TTC549 (cell line): ENCODE data around the gene NFIB.

Experiments used
- FAIRE-seq: peaks from 2 replicates; lab custom pipeline; 2012; peaks lifted over from hg19 to GRCh38; lab: Jason Lieb, UNC

NFIB gene

DNA sequence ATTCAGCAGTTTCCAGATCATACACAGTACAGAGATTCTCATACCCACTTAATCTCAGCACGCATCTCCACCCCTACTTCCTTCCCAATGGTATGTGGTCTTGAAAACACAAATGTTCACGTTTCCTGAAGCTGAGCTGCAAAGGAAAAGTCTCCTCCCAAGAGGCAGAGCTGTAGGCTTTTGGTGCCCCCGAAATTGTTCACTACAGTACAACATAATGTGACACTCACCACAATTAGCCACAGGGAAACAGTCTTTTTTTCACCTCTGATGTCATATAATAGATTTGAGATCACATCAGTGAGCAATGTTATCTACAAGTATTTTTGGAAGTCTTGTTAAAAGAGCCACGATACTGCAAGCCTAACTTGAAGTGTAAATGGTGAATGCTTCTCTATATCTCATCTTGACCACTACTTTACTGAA is 40.2 kb downstream of the NFIB start:
- no peak for FAIRE-seq

DNA sequence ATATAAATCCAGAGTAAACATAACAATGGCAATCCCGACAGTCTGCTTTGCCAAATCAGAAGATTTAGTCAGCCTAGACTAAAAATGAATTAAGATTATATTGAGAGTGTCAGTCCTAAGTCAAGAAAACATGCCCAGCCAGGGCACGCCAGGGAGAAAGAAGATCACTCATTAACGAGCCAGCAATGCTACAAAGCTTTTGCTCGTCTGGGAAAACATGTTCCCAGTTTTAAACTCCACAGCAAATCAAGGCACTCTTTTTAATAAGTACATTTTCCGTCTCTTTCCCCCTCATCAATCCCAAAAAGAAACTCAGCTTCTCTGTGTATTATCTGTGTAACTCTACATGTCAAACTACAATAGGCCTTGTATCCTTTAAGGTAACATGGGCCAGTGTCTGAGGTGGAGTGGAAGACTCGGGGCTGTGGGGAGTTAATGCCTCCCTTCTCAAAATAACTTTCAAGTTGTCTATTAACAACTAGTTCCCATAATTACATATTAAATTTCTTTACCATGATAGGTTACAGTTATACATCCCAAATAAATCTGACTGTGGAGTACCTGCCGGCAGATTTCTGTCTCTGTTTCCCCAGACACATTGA is 40.9 kb downstream of the NFIB start:
- FAIRE-seq = no peak

DNA sequence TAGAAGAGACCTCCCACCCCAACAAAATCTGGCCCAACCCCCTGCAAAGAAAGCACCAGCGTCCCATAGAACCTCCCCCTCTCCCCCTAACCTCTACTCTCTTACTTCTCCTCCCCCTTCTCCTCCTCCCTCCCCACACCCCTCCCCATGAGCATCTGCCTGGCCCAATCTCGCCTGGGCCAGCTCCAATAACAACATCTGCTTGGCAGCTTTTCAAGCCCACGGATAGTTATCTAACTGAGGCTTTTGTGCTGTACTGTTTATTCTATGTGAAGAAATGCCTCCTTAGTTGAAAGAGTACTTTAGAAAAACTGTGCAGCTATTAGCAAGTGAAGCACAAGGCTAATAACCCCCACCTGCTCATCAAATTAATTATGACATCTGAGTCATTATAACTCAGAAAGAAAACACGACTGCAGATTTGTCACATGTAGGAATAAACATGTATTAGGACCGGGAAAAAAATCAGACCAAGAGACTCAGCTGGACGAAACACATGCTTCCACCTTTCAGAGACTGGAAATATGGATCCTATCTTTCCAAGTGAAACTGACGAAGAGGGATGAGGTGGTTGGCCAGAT is 42.8 kb downstream of the NFIB start:
- FAIRE-seq = no peak

GRCh38 chr9:14270358-14271092 is 43.4 kb downstream of the NFIB start:
- no peak for FAIRE-seq

DNA sequence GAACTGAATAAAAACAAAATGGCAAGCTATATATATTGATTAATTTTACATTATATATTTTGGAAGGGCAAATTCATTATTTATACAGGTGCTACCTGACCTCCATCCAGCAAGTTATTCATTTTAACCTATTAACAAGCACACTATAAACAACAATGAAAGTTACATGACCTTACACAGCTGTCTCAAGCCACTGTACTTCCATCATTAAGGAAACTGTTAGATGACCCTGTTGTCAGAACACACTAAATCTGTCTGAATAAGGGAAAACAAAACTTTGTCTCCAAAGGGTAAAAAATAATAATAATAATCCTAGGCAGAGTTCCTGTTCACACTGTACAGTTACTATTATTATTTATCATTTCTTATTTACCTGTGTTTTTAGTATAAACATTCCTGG is 44.0 kb downstream of the NFIB start:
- FAIRE-seq = no peak

- no peak for FAIRE-seq
These were observed 50.0 kb downstream of the NFIB start for GRCh38 chr9:14263707-14264483.

GRCh38 chr9:14262827-14263226 is 51.1 kb downstream of the NFIB start:
- FAIRE-seq = no peak

DNA sequence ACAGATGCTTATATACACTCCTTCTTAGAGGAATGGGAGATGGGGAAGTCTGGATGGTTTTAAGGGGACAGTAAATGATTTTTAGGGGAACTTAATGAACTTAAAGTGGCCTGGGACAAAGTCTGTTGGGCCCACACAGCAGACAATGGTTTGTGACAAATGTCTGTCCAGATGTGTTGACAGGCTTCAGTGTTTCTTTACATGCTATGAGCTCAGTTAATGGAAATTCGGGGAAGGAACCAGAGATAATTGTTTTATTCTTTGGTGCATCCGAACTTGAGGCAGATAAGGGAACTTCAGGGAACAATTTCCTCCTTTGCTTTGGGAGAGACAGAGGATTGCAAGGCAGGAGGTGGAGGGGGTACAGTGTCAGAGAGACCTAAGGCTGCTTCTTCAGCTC is 52.3 kb downstream of the NFIB start:
- no peak for FAIRE-seq

GRCh38 chr9:14260101-14260500 is 53.8 kb downstream of the NFIB start:
- FAIRE-seq = no peak

DNA sequence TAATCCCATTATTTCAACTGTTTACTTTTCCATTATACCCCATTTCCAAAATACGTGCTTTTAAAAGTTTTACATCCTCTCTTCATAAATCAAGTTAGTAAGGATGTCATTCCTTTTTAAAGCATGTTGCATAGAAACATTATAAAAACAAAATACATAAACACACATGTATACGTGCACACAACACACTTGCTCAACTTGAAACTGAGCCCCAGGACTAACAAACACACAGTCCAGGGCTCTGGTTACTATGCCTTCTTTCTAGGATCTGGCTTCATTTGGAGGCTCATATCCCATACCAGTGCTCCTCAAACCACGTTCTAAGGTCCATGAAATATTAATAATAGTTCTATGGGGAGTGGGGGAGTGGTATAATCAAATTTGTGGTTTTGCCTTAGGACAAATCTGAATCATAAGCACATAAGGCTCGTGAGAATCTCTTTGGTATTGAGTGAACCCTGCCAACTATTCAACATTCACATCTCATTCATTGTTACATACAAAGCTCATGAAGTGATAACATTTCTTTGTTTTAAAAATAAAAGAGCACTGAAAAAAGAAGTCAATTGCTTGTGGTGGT is 55.2 kb downstream of the NFIB start:
- no peak for FAIRE-seq

- FAIRE-seq = no peak
These were observed 55.8 kb downstream of the NFIB start for GRCh38 chr9:14258156-14258555.

GRCh38 chr9:14256588-14256987 is 57.4 kb downstream of the NFIB start:
- FAIRE-seq = no peak

- FAIRE-seq = no peak
These were observed 62.5 kb downstream of the NFIB start for GRCh38 chr9:14251154-14252071.

- no peak for FAIRE-seq
These were observed 63.2 kb downstream of the NFIB start for GRCh38 chr9:14250794-14251153.

DNA sequence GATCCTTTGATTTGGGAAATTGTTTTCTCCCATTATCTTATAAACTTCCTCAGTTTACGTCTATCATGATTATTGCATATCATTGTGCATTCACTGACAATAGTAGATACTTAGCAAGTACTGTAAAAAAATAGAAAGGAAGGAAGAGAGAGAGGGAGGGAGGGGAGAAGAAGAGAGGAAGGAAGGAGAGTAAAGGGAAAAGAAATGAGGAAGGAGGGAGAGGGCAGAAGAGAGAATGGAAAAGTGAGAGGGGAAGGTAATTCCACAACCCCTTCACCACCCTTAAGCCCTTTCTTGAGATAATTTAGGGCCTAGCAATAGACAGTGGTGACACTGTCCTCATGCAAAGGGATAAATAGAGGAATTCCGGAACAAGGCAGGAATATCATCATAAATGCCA is 64.4 kb downstream of the NFIB start:
- no peak for FAIRE-seq

- no peak for FAIRE-seq
These were observed 65.8 kb downstream of the NFIB start for GRCh38 chr9:14248149-14248548.

DNA sequence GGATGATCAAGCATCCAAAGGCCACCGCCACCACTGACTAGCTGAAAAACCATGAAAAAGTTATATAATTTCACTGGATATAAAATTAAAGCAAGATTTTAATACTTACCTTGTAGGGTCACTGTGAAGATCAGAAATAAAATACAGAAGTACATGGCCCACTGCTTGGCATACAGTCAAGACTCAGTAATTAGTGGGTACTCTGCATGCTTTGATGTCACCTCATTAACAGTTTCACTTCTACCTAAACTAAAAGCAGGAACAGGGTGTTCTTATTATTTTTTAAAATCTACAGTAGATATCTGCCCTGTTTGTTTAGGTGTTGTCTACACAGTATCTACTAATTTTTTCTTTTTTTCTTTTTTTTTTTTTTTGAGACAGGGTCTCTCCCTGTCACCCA is 66.4 kb downstream of the NFIB start:
- FAIRE-seq = no peak

DNA sequence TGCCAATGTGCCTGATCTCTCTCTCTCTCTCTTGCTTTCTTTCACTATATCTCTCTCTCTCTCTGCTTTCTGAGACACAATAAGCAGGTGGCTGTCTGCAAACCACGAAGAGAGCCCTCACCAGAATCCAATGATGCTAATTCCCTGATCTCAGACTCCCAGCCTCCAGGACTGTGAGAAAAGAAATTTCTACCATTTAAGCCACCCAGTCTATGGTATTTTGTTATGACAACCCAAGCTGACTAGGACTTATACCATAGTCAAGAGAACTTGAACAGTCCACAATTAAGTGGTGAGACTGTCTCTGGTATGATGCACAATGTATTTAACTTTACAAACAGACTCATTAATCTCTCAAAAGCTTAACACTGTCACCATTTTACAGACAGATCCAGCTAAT is 67.0 kb downstream of the NFIB start:
- FAIRE-seq = no peak

GRCh38 chr9:14245901-14246525 is 67.9 kb downstream of the NFIB start:
- FAIRE-seq = no peak

GRCh38 chr9:14243514-14244042 is 70.4 kb downstream of the NFIB start:
- FAIRE-seq = no peak
